Measurements from ENCODE around the gene PLEKHM3.

Gene PLEKHM3

GRCh38 chr2:207863345-207863744, 162.0 kb downstream of the PLEKHM3 start:
- ChIA-PET CTCF (interaction anchor here (1.0 kb wide), 1 partner anchor 117 kb away, joined by 5 read pairs; no protein-coding TSS in a partner anchor), POLR2A (no interaction called here)
- Histone ChIP-seq H3K4me1 (ENCODE audit: control insufficient read depth, insufficient read depth, low read length) (no peaks in the 10 kb centered on the region), H3K27ac (ENCODE audit: extremely low read depth, low read depth, low read length) (no peak overlapping the region), H3K36me3 (ENCODE audit: control insufficient read depth in 2 of 2, insufficient read depth in 1 of 2, low read length in 2 of 2) (peaks cover 0 to 13% of the 10 kb centered on the region in 2 experiments; a peak in 2 of 3 replicates), H3K9me3 (ENCODE audit: control insufficient read depth, insufficient read depth, low read depth, low read length) (no peaks in the 10 kb centered on the region), H3K4me3 (ENCODE audit: low read depth, low read length) (no peak overlapping the region)
- TF ChIP-seq ZNF202 (tag by site-specific recombination; IDR thresholded peaks at IDR 0.05; ENCODE audit: borderline replicate concordance) = no peak
- TF ChIP-seq ATF2 (tag by site-specific recombination; IDR thresholded peaks at IDR 0.05; ENCODE audit: low read depth) = no peak
- TF ChIP-seq ZBTB49 (tag by site-specific recombination; IDR thresholded peaks at IDR 0.05; ENCODE audit: low read depth) = no peak
- no peak for TF ChIP-seq ZNF610 (tag by site-specific recombination; IDR thresholded peaks at IDR 0.05; ENCODE audit: borderline replicate concordance)
- no peak for TF ChIP-seq IKZF3 (tag by site-specific recombination; IDR thresholded peaks at IDR 0.05)
- TF ChIP-seq ZNF175 (tag by site-specific recombination; IDR thresholded peaks at IDR 0.05) = no peak
- TF ChIP-seq ZNF777 (tag by site-specific recombination; IDR thresholded peaks at IDR 0.05; ENCODE audit: borderline replicate concordance) = no peak
- TF ChIP-seq ZNF16 (tag by site-specific recombination; IDR thresholded peaks at IDR 0.05; ENCODE audit: low read depth) = no peak
- no peak for TF ChIP-seq ZFP41 (tag by site-specific recombination; IDR thresholded peaks at IDR 0.05; ENCODE audit: borderline replicate concordance)
- no peak for TF ChIP-seq ELK4 (IDR thresholded peaks at IDR 0.05; ENCODE audit: borderline replicate concordance, low read depth, low read length)
- TF ChIP-seq ZNF580 (tag by site-specific recombination; IDR thresholded peaks at IDR 0.05) = no peak

- ChIA-PET POLR2A (no interaction called here), CTCF (interaction anchor here (1.0 kb wide), 1 partner anchor 9 kb away, joined by 4 read pairs; no protein-coding TSS in a partner anchor)
- Histone ChIP-seq H3K4me1 (ENCODE audit: control insufficient read depth, insufficient read depth, low read length) (no peaks in the 10 kb centered on the region), H3K27ac (ENCODE audit: extremely low read depth, low read depth, low read length) (no peak overlapping the region), H3K9me3 (ENCODE audit: control insufficient read depth, insufficient read depth, low read depth, low read length) (no peaks in the 10 kb centered on the region), H3K36me3 (ENCODE audit: control insufficient read depth in 2 of 2, insufficient read depth in 1 of 2, low read length in 2 of 2) (peaks cover 0 to 13% of the 10 kb centered on the region in 2 experiments; a peak in 2 of 3 replicates), H3K4me3 (ENCODE audit: low read depth, low read length) (no peak overlapping the region)
- TF ChIP-seq ZNF664 (tag by site-specific recombination; IDR thresholded peaks at IDR 0.05) = no peak
- TF ChIP-seq SP2 (tag by site-specific recombination; IDR thresholded peaks at IDR 0.05) = no peak
- no peak for TF ChIP-seq ZNF518A (tag by site-specific recombination; conservative IDR thresholded peaks at IDR 0.05; ENCODE audit: low read depth)
- no peak for TF ChIP-seq ELK4 (IDR thresholded peaks at IDR 0.05; ENCODE audit: borderline replicate concordance, low read depth, low read length)
- TF ChIP-seq ZNF423 (tag by site-specific recombination; IDR thresholded peaks at IDR 0.05) = no peak
- no peak for TF ChIP-seq HOXA7 (CRISPR knock-in tag; IDR thresholded peaks at IDR 0.05; ENCODE audit: borderline replicate concordance)
- TF ChIP-seq ZNF837 (tag by site-specific recombination; IDR thresholded peaks at IDR 0.05) = no peak
- no peak for TF ChIP-seq ZNF510 (tag by site-specific recombination; IDR thresholded peaks at IDR 0.05; ENCODE audit: insufficient replicate concordance)
- TF ChIP-seq WT1 (tag by site-specific recombination; IDR thresholded peaks at IDR 0.05) = no peak
These were observed 163.5 kb downstream of the PLEKHM3 start for GRCh38 chr2:207861789-207862188.
